Calu3 (cell line): ENCODE measurements around the gene ENDOD1. TPM values are rescaled to one million over a fixed set of nuclear protein-coding genes. Genes with fewer than 3 reads are reported as not detected.

Experiments
- BruUV-seq: library from RNA; stranded (reverse); fragments of 400-500 nt; replicated peaks from 2 replicates; lab custom pipeline; 2021; lab: Mats Ljungman, UMichigan
- CTCF ChIA-PET: fragments of 300-600 bp; sonication (Branson Sonifier 250); formaldehyde crosslinking; loops from one replicate; lab custom pipeline; 2022; ENCODE audit warnings: antibody characterized with exemption; lab: Charles Lee
- DNase-seq: peaks from one replicate; pipeline ENCODE4 v3.0.0; 2022
- H3K27ac Mint-ChIP-seq: one replicate; pipeline ENCODE4 v1.8.0; 2022; ENCODE audit warnings: mixed read lengths; ENCODE audit not compliant: unreplicated experiment
- H3K27me3 Mint-ChIP-seq: one replicate; pipeline ENCODE4 v1.8.0; 2022; ENCODE audit warnings: mixed read lengths; ENCODE audit not compliant: unreplicated experiment
- H3K36me3 Mint-ChIP-seq: one replicate; pipeline ENCODE4 v1.8.0; 2022; ENCODE audit warnings: mild to moderate bottlenecking, moderate library complexity, mixed read lengths; ENCODE audit not compliant: insufficient read depth, unreplicated experiment
- H3K4me1 Mint-ChIP-seq: one replicate; pipeline ENCODE4 v1.8.0; 2022; ENCODE audit warnings: mild to moderate bottlenecking, low read depth, mixed read lengths; ENCODE audit not compliant: unreplicated experiment
- H3K4me3 Mint-ChIP-seq: one replicate; pipeline ENCODE4 v1.8.0; 2022; ENCODE audit warnings: mild to moderate bottlenecking, low read depth, moderate library complexity, mixed read lengths; ENCODE audit not compliant: unreplicated experiment
- H3K9me3 Mint-ChIP-seq: one replicate; pipeline ENCODE4 v1.8.0; 2022; ENCODE audit warnings: low read depth, mixed read lengths; ENCODE audit not compliant: unreplicated experiment
- CTCF ChIP-seq: fragments of 200-600 bp; IDR thresholded peaks from one replicate; pipeline ENCODE4 v1.8.0; 2022; ENCODE audit warnings: antibody characterized with exemption; ENCODE audit not compliant: unreplicated experiment
- intact Hi-C: fragments of 100-400 bp; cut with micrococcal nuclease; formaldehyde crosslinking; loops from one replicate; pipeline ENCODE4 v1.10.0; 2022; ENCODE audit not compliant: unreplicated experiment
- total RNA-seq: library from RNA; stranded (reverse); gene quantifications from 2 replicates; pipeline ENCODE4 v1.2.3, GENCODE V29; 2022

ENDOD1 gene
- total RNA-seq, 1 experiment from 2014 or later: 29.4 TPM

- intact Hi-C loops: loop anchor here (10.0 kb wide), 1 partner anchor 1354 kb away; no protein-coding TSS in a partner anchor
- no peak overlapping the region for H3K4me3 Mint-ChIP-seq
- TF ChIP-seq CTCF: no peak
- H3K36me3 Mint-ChIP-seq: peaks cover 38% of the 10 kb centered on the region
- no TSS peak for BruUV-seq
- no peaks in the 10 kb centered on the region for H3K9me3 Mint-ChIP-seq
- CTCF ChIA-PET: interaction anchor here (0.6 kb wide), 1 partner anchor 695 kb away, joined by 5 read pairs; no protein-coding TSS in a partner anchor
- H3K4me1 Mint-ChIP-seq: peaks cover 20% of the 10 kb centered on the region
- H3K27me3 Mint-ChIP-seq: no peaks in the 10 kb centered on the region
- no peak overlapping the region for H3K27ac Mint-ChIP-seq
- no peak for DNase-seq
Observed at GRCh38 chr11:95070471-95070870, 19.2 kb upstream of the ENDOD1 start.

DNA sequence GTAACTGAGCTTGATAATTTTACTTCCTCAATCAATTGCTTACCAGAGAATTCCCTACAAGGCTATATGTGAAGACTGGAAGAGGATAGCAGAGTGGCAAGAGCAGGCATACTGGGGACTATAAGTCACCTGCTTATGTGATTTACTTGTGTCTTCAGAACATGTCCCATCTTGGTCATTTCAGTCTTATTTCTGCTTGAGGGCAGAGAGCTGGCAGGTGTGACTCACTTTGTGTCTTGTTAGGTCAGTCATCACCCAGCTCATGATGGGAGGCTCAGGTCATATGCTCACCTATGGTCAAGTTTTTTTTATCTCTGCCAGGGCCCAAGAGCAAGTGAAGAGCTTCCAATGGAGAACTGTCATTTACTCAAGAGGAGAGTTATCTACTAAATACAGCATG, 16.7 kb upstream of the ENDOD1 start:
- DNase-seq: no peak
- H3K36me3 Mint-ChIP-seq: peaks cover 22% of the 10 kb centered on the region
- no peak overlapping the region for H3K27ac Mint-ChIP-seq
- H3K27me3 Mint-ChIP-seq: no peaks in the 10 kb centered on the region
- H3K9me3 Mint-ChIP-seq: no peaks in the 10 kb centered on the region
- H3K4me1 Mint-ChIP-seq: peaks cover 32% of the 10 kb centered on the region
- CTCF ChIA-PET: interaction anchor here (1.0 kb wide), 1 partner anchor 79 kb away, joined by 3 read pairs; no protein-coding TSS in a partner anchor
- no peak for TF ChIP-seq CTCF
- intact Hi-C loops: loop anchor here (10.0 kb wide), 1 partner anchor 1352 kb away; no protein-coding TSS in a partner anchor
- BruUV-seq: no TSS peak
- H3K4me3 Mint-ChIP-seq: no peak overlapping the region

DNA sequence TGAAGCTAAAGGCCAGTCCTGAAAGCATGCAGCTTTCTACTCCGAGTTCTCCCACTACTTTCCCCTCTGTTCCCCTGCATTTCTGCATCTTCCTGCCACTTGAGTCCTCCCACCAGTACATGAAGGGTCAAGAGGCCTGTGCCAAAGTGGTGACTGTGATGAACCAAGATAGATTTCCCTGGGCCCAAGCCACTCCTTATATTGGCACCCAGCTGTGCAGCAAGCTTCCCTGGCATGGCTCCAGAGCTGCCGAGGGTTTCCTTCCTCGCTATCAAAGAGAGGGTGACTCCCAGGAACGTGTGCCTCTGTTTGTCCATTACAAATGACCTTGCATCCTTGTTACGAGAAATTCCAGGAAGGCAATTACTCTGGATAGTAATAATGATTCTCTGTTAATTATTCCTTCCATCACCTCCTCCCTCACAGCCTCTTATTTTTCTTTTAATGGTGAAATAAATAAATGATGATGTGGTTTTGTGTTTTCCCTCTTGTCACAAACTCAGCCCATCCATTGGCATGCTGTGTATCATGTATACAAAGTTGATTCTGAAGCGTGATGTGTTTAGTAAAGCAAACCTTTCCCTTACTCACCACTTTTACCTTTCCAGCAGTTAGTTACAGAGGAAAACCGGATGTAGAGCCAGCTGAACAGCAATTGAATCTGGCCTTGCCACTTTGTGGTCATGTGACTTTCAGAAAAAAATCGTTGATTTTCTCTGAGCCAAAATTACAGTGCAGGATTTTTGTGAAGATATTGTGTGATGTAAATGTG, 14.7 kb upstream of the ENDOD1 start:
- TF ChIP-seq CTCF: no peak
- H3K27me3 Mint-ChIP-seq: no peaks in the 10 kb centered on the region
- peaks cover 7% of the 10 kb centered on the region for H3K36me3 Mint-ChIP-seq
- no TSS peak for BruUV-seq
- DNase-seq: peak; percentile 57
- H3K27ac Mint-ChIP-seq: peak overlapping the region; percentile 30
- H3K4me1 Mint-ChIP-seq: peaks cover 32% of the 10 kb centered on the region
- CTCF ChIA-PET: interaction anchor here (0.8 kb wide), 2 partner anchors 8 to 10 kb away, joined by 3 to 4 read pairs; no protein-coding TSS in a partner anchor
- H3K9me3 Mint-ChIP-seq: no peaks in the 10 kb centered on the region
- H3K4me3 Mint-ChIP-seq: no peak overlapping the region
- intact Hi-C loops: loop anchor here (10.0 kb wide), 1 partner anchor 1350 kb away; no protein-coding TSS in a partner anchor

GRCh38 chr11:95076416-95076815, 13.2 kb upstream of the ENDOD1 start:
- no TSS peak for BruUV-seq
- Mint-ChIP-seq H3K9me3 (no peaks in the 10 kb centered on the region), H3K27me3 (no peaks in the 10 kb centered on the region), H3K36me3 (no peaks in the 10 kb centered on the region), H3K4me1 (peaks cover 24% of the 10 kb centered on the region), H3K4me3 (peak overlapping the region; percentile 15), H3K27ac (peak overlapping the region; percentile 51)
- TF ChIP-seq CTCF: no peak
- CTCF ChIA-PET: interaction anchor here (0.6 to 1.3 kb wide), 7 partner anchors 10 to 75 kb away, joined by 3 to 9 read pairs (median 3); partner anchors contain the start of genes ENDOD1 and SRSF8
- intact Hi-C loops: loop anchor here (10.0 kb wide), 1 partner anchor 1348 kb away; no protein-coding TSS in a partner anchor
- peak; percentile 26 for DNase-seq
